GM19035 (cell line): ENCODE measurements around the gene SNCA.

Source experiments
- ATAC-seq: cut with Tn5 transposase; IDR thresholded peaks from one replicate; pipeline ENCODE4 v1.9.1; 2021; ENCODE audit not compliant: unreplicated experiment

SNCA gene

GRCh38 chr4:89712827-89713226 is 124.1 kb downstream of the SNCA start:
- no peak for ATAC-seq

GRCh38 chr4:89712141-89712540 is 124.8 kb downstream of the SNCA start:
- no peak for ATAC-seq

GRCh38 chr4:89708903-89709421 is 128.0 kb downstream of the SNCA start:
- ATAC-seq: no peak

- ATAC-seq: no peak
Measured at GRCh38 chr4:89707467-89707866, 129.5 kb downstream of the SNCA start.

GRCh38 chr4:89704651-89705395 is 132.1 kb downstream of the SNCA start:
- no peak for ATAC-seq

GRCh38 chr4:89703829-89704590 is 133.0 kb downstream of the SNCA start:
- ATAC-seq: no peak

- no peak for ATAC-seq
Measured at GRCh38 chr4:89700766-89701423, 136.1 kb downstream of the SNCA start.

GRCh38 chr4:89685690-89686089 is 151.3 kb downstream of the SNCA start:
- ATAC-seq: no peak

- ATAC-seq: no peak
Measured at GRCh38 chr4:89685277-89685676, 151.7 kb downstream of the SNCA start.

GRCh38 chr4:89684536-89684935 is 152.4 kb downstream of the SNCA start:
- ATAC-seq: no peak

- no peak for ATAC-seq
Measured at GRCh38 chr4:89682808-89683207, 154.2 kb downstream of the SNCA start.

GRCh38 chr4:89681671-89682070 is 155.3 kb downstream of the SNCA start:
- no peak for ATAC-seq

- no peak for ATAC-seq
Measured at GRCh38 chr4:89681219-89681618, 155.7 kb downstream of the SNCA start.

- ATAC-seq: no peak
Measured at GRCh38 chr4:89674876-89675459, 162.0 kb downstream of the SNCA start.
